Lung (tissue), 12 donors: Measurements from ENCODE around the gene OR51I2. TPM values are rescaled to one million over a fixed set of nuclear protein-coding genes. Genes with fewer than 3 reads are reported as not detected.

Experiments used
- ATAC-seq: fragments of 200-7000 bp; cut with Tn5 transposase; one replicate; pipeline ENCODE4 v1.9.1; 2020; ENCODE audit warnings: moderate number of reproducible peaks; ENCODE audit not compliant: insufficient read depth, low FRiP score
- DNase-seq, 3 donors: peaks; one replicate each; pipeline ENCODE4 v3.0.0-alpha.2; 2013 to 2017
- H3K27ac ChIP-seq, 2 donors: one replicate each; pipeline ENCODE4 v1.5.1; 2013; ENCODE audit warnings: mild to moderate bottlenecking in 2 of 2, moderate library complexity in 2 of 2, control low read depth in 1 of 2, inconsistent platforms in 1 of 2, low read depth in 1 of 2, low read length in 1 of 2
- H3K27me3 ChIP-seq, 3 donors: one replicate each; pipeline ENCODE4 v1.5.1; 2013; ENCODE audit warnings: low read length in 2 of 3; ENCODE audit not compliant: control insufficient read depth in 3 of 3, insufficient read depth in 3 of 3
- H3K36me3 ChIP-seq, 4 donors: one replicate each; pipeline ENCODE4 v1.5.1; 2013; ENCODE audit warnings: low read length in 4 of 4, mild to moderate bottlenecking in 1 of 4, moderate library complexity in 1 of 4; ENCODE audit not compliant: control insufficient read depth in 4 of 4, insufficient read depth in 4 of 4
- H3K4me1 ChIP-seq, 5 donors: one replicate each; pipeline ENCODE4 v1.5.1; 2013; ENCODE audit warnings: low read length in 5 of 5, mild to moderate bottlenecking in 2 of 5, moderate library complexity in 1 of 5; ENCODE audit not compliant: control insufficient read depth in 5 of 5, insufficient read depth in 5 of 5
- H3K4me3 ChIP-seq: one replicate; pipeline ENCODE4 v1.5.1; 2013; ENCODE audit warnings: mild to moderate bottlenecking, control low read depth, moderate library complexity
- H3K9ac ChIP-seq, 2 donors: one replicate each; pipeline ENCODE4 v1.5.1; 2013; ENCODE audit warnings: low read length in 2 of 2, control low read depth in 1 of 2; ENCODE audit not compliant: insufficient read depth in 1 of 2
- H3K9me3 ChIP-seq, 4 donors: one replicate each; pipeline ENCODE4 v1.5.1; 2013; ENCODE audit warnings: low read length in 3 of 4, mild to moderate bottlenecking in 1 of 4, moderate library complexity in 1 of 4; ENCODE audit not compliant: control insufficient read depth in 4 of 4, insufficient read depth in 3 of 4
- CTCF ChIP-seq: IDR thresholded peaks from 2 replicates; pipeline ENCODE4 v1.5.1; 2012; ENCODE audit warnings: mild to moderate bottlenecking; ENCODE audit errors: control extremely low read depth, extremely low read depth
- WGBS, 2 donors: extraction: QIAGEN DNeasy Blood & Tissue Kit; methylation state at CpG; one replicate each; pipeline ENCODE4 v1.1.7; 2013; 5-methylcytosine and 5-hydroxymethylcytosine counted together
- polyA plus RNA-seq, 2 donors: library from polyadenylated mRNA; stranded (reverse); fragments of 200-250 nt; gene quantifications; one replicate each; pipeline ENCODE4 v1.2.1, GENCODE V29; 2013
- total RNA-seq, 2 donors: library from RNA; depleted of rRNA in 1 of 2; stranded (reverse); fragments of >200 nt in 1 of 2; gene quantifications; one replicate each; pipeline ENCODE4 v1.2.1, GENCODE V29; 2014 to 2021
- donor health status: control.
- donor health status: control.
- donor health status: Bipolar disorder and iron deficiency.
- donor health status: healthy.
- donor health status: DM: yes; HTN: yes; CAD: no.

The OR51I2 gene
- total and polyA plus RNA-seq, 4 donors: not detected

GRCh38 chr11:5449432-5449831, 309 bp downstream of the OR51I2 start:
- H3K4me3 ChIP-seq: no peak overlapping the region
- H3K27ac ChIP-seq: no peak overlapping the region
- H3K27me3 ChIP-seq: no peaks in the 10 kb centered on the region
- H3K36me3 ChIP-seq: no peaks in the 10 kb centered on the region
- ATAC-seq (no peak), DNase-seq (no peak)
- TF ChIP-seq CTCF: no peak
- WGBS, 2 donors: 74 to 88% methylated on average over 4 of the region's 4 CpGs
- H3K9me3 ChIP-seq: no peaks in the 10 kb centered on the region
- no peak overlapping the region for H3K9ac ChIP-seq
- H3K4me1 ChIP-seq: no peaks in the 10 kb centered on the region

- H3K27me3 ChIP-seq: no peaks in the 10 kb centered on the region
- no peaks in the 10 kb centered on the region for H3K9me3 ChIP-seq
- H3K9ac ChIP-seq: no peak overlapping the region
- no peak overlapping the region for H3K27ac ChIP-seq
- no peak for ATAC-seq
- 93 to 94% methylated on average over 14 of the region's 14 CpGs for WGBS, 2 donors
- DNase-seq: no peak
- H3K36me3 ChIP-seq: no peaks in the 10 kb centered on the region
- TF ChIP-seq CTCF: no peak
- no peak overlapping the region for H3K4me3 ChIP-seq
- no peaks in the 10 kb centered on the region for H3K4me1 ChIP-seq
Measured at GRCh38 chr11:5460983-5461621, 12.0 kb downstream of the OR51I2 start.

GRCh38 chr11:5467527-5467926, 18.4 kb downstream of the OR51I2 start:
- no peak for TF ChIP-seq CTCF
- Histone ChIP-seq H3K9ac (no peak overlapping the region), H3K36me3 (no peaks in the 10 kb centered on the region), H3K9me3 (peaks cover 0 to 3% (median 0%) of the 10 kb centered on the region in 4 donors), H3K4me1 (peaks cover 0 to 4% (median 0%) of the 10 kb centered on the region in 5 donors), H3K4me3 (no peak overlapping the region), H3K27ac (no peak overlapping the region), H3K27me3 (no peaks in the 10 kb centered on the region)
- WGBS, 2 donors: 49 to 63% methylated on average over 2 of the region's 2 CpGs
- DNase-seq (peak in 2 of 3 donors; percentile 15 to 28), ATAC-seq (no peak)

GRCh38 chr11:5473921-5474320, 24.8 kb downstream of the OR51I2 start:
- no peaks in the 10 kb centered on the region for H3K27me3 ChIP-seq
- H3K9ac ChIP-seq: no peak overlapping the region
- H3K27ac ChIP-seq: no peak overlapping the region
- no peak for TF ChIP-seq CTCF
- DNase-seq: no peak
- no peak overlapping the region for H3K4me3 ChIP-seq
- H3K9me3 ChIP-seq: no peaks in the 10 kb centered on the region
- ATAC-seq: no peak
- H3K36me3 ChIP-seq: no peaks in the 10 kb centered on the region
- H3K4me1 ChIP-seq: peaks cover 0 to under 1% (median 0%) of the 10 kb centered on the region in 5 donors
